Sigmoid colon (tissue), 7 donors: Measurements from ENCODE around the gene UFD1. TPM values are rescaled to one million over a fixed set of nuclear protein-coding genes. Genes with fewer than 3 reads are reported as not detected.

Experiments
- DNase-seq: peaks from one replicate; pipeline ENCODE4 v3.0.0-alpha.2; 2019
- H3K27ac ChIP-seq, 4 donors: fragments of 200-600 bp; sonication (generic); one replicate each; pipeline ENCODE4 v1.5.1; 2016 to 2019; ENCODE audit warnings: mild to moderate bottlenecking in 1 of 4
- H3K27me3 ChIP-seq, 3 donors: fragments of 200-600 bp; sonication (generic); one replicate each; pipeline ENCODE4 v1.5.1; 2019; ENCODE audit warnings: mild to moderate bottlenecking in 1 of 3
- H3K36me3 ChIP-seq, 4 donors: fragments of 200-600 bp; sonication (generic); one replicate each; pipeline ENCODE4 v1.5.1; 2016 to 2019
- H3K4me1 ChIP-seq, 4 donors: fragments of 200-600 bp; sonication (generic); one replicate each; pipeline ENCODE4 v1.5.1; 2017 to 2019
- H3K4me3 ChIP-seq, 4 donors: fragments of 200-600 bp; sonication (generic); one replicate each; pipeline ENCODE4 v1.5.1; 2017 to 2019; ENCODE audit warnings: mild to moderate bottlenecking in 2 of 4, moderate library complexity in 1 of 4
- H3K9me3 ChIP-seq, 4 donors: fragments of 200-600 bp in 3 of 4; sonication (generic) in 3 of 4; one replicate each; pipeline versions ENCODE4 v1.5.1 to v1.6.1; 2013 to 2019
- CTCF ChIP-seq, 4 experiments: fragments of 450-650 bp in 3 of 4; fragments of 200-600 bp in 1 of 4; IDR thresholded peaks; one replicate each; pipeline ENCODE4 v1.5.1; 2016 to 2019; ENCODE audit warnings: antibody characterized with exemption in 4 of 4, mild to moderate bottlenecking in 3 of 4, moderate library complexity in 2 of 4
- EP300 ChIP-seq, 4 donors: sonication (generic); formaldehyde crosslinking; IDR thresholded peaks; one replicate each; pipeline ENCODE4 v1.6.1; 2017; ENCODE audit warnings: antibody characterized with exemption in 4 of 4
- POLR2A ChIP-seq, 2 donors: fragments of 450-650 bp; IDR thresholded peaks; one replicate each; pipeline ENCODE4 v1.6.1; 2016; ENCODE audit warnings: antibody characterized with exemption in 2 of 2, mild to moderate bottlenecking in 2 of 2, moderate library complexity in 2 of 2
- POLR2AphosphoS5 ChIP-seq, 4 donors: sonication (generic); formaldehyde crosslinking; IDR thresholded peaks; one replicate each; pipeline ENCODE4 v1.6.1; 2017; ENCODE audit warnings: antibody characterized with exemption in 4 of 4
- WGBS, 2 donors: extraction: QIAGEN DNeasy Blood & Tissue Kit; methylation state at CpG; one replicate each; pipeline ENCODE4 v1.1.7; 2013; 5-methylcytosine and 5-hydroxymethylcytosine counted together
- intact Hi-C: fragments of 100-400 bp; cut with DNase I; formaldehyde crosslinking; loops from one replicate; pipeline ENCODE4 v1.15.1; 2023
- polyA plus RNA-seq, 3 donors: library from polyadenylated mRNA; stranded (reverse); fragments of 200-250 nt; gene quantifications; one replicate each; pipeline ENCODE4 v1.2.3, GENCODE V29; 2013
- total RNA-seq, 4 donors: library from RNA; depleted of rRNA; stranded (reverse); fragments of >200 nt; gene quantifications; one replicate each; pipeline ENCODE4 v1.1.0, GENCODE V29; 2016
- donor health status: healthy with polysubstance abuse.
- donor health status: Bipolar disorder and iron deficiency.
- donor health status: healthy.

The UFD1 gene
- total and polyA plus RNA-seq, 7 donors, result 28.5 to 131 (median 45.7) TPM

GRCh38 chr22:19516378-19517170 lies 37.6 kb upstream of the UFD1 start:
- 95 to 96% methylated on average over 19 of the region's 19 CpGs for WGBS, 2 donors
- Histone ChIP-seq H3K9me3 (peaks cover 0 to 3% (median 0%) of the 10 kb centered on the region in 4 donors), H3K27me3 (no peaks in the 10 kb centered on the region), H3K27ac (no peak overlapping the region), H3K4me3 (no peak overlapping the region), H3K4me1 (peaks cover 0 to 2% (median 0%) of the 10 kb centered on the region in 4 donors), H3K36me3 (no peaks in the 10 kb centered on the region)
- no peak for TF ChIP-seq EP300 (IDR thresholded peaks at IDR 0.05)
- TF ChIP-seq CTCF (IDR thresholded peaks at IDR 0.05), result no peak
- no peak for TF ChIP-seq POLR2A (IDR thresholded peaks at IDR 0.05)
- no peak for TF ChIP-seq POLR2AphosphoS5 (IDR thresholded peaks at IDR 0.05)
- intact Hi-C loops, result no loop called here
- no peak for DNase-seq

- no peak for DNase-seq
- intact Hi-C loops, result no loop called here
- Histone ChIP-seq H3K4me1 (peaks cover 0 to 2% (median 0%) of the 10 kb centered on the region in 4 donors), H3K27ac (no peak overlapping the region), H3K27me3 (no peaks in the 10 kb centered on the region), H3K36me3 (no peaks in the 10 kb centered on the region), H3K4me3 (no peak overlapping the region), H3K9me3 (peaks cover 0 to 3% (median 0%) of the 10 kb centered on the region in 4 donors)
- TF ChIP-seq CTCF (IDR thresholded peaks at IDR 0.05) (no peak), POLR2AphosphoS5 (IDR thresholded peaks at IDR 0.05) (no peak), POLR2A (IDR thresholded peaks at IDR 0.05) (no peak), EP300 (IDR thresholded peaks at IDR 0.05) (no peak)
- 96% methylated on average over 12 of the region's 12 CpGs for WGBS, 2 donors
Observed at GRCh38 chr22:19515654-19516377, 36.8 kb upstream of the UFD1 start.

DNA sequence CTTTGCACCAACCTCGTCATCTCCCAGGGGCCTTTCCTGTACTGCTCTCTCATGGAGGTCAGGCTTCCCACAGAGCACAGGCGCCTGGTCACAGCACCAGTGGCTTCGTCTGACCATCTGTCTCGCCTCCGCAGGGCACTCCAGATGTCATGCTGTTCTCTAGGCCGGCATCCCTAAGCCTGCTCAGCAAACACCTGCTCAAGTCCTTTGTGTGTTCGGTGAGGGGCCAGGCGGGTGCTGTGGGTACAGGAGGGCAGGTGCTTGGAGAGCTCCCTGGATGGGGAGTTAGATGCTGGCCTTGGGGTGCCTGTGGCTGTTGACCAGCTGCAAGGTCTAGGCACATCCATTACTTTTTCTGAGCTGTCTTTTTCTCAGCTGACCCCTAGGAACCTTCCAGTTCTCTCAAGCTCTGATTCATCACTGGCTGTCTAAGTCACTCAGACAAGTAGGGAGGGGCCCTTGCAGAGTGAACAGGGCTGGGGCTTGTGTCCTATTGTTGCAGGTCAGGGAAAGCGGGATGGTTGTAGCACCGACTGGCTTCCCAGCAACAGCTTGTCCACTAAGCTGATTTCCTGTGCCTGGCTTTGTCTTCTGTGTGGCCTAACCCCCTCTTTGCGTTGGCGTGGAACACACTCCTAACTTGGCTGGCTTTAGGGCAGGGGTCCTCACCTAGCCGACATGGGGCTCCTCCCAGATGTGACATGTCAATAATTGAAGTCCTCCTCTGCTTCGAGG lies 36.0 kb upstream of the UFD1 start:
- TF ChIP-seq CTCF (IDR thresholded peaks at IDR 0.05), result no peak
- no peak for TF ChIP-seq POLR2AphosphoS5 (IDR thresholded peaks at IDR 0.05)
- no peak for TF ChIP-seq POLR2A (IDR thresholded peaks at IDR 0.05)
- TF ChIP-seq EP300 (IDR thresholded peaks at IDR 0.05), result no peak
- intact Hi-C loops, result no loop called here
- Histone ChIP-seq H3K27me3 (no peaks in the 10 kb centered on the region), H3K27ac (no peak overlapping the region), H3K36me3 (no peaks in the 10 kb centered on the region), H3K9me3 (peaks cover 0 to 3% (median 0%) of the 10 kb centered on the region in 4 donors), H3K4me1 (peaks cover 0 to 2% (median 0%) of the 10 kb centered on the region in 4 donors), H3K4me3 (no peak overlapping the region)
- no peak for DNase-seq
- 92 to 95% methylated on average over 14 of the region's 14 CpGs for WGBS, 2 donors

DNA sequence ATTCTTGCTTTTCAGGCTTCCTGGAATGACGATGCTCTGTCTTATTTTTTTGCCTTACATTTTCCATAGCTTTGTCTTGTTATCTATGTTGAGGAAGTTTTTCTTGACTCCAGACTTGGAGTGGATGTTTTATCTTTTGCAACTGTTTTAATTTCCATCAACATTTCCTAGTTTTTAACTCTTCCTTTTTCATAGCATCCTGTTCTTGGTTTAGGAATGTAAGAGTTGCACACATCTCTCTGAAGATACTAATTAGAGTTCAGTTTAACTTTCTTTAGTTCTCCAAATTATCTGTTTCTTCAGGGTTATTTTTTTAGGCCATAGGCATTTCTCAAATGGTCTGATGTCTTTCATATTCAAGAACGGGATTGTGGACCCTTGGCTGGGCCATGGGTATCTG lies 34.8 kb upstream of the UFD1 start:
- H3K27me3 ChIP-seq, result no peaks in the 10 kb centered on the region
- peaks cover 0 to 3% (median 0%) of the 10 kb centered on the region in 4 donors for H3K9me3 ChIP-seq
- H3K4me1 ChIP-seq, result peaks cover 0 to 2% (median 0%) of the 10 kb centered on the region in 4 donors
- no peaks in the 10 kb centered on the region for H3K36me3 ChIP-seq
- intact Hi-C loops, result no loop called here
- no peak for DNase-seq
- no peak overlapping the region for H3K4me3 ChIP-seq
- TF ChIP-seq CTCF (IDR thresholded peaks at IDR 0.05) (no peak), EP300 (IDR thresholded peaks at IDR 0.05) (no peak), POLR2AphosphoS5 (IDR thresholded peaks at IDR 0.05) (no peak), POLR2A (IDR thresholded peaks at IDR 0.05) (no peak)
- WGBS, 2 donors, result 70 to 73% methylated on average over 2 of the region's 2 CpGs
- no peak overlapping the region for H3K27ac ChIP-seq
